ENCODE data around the gene MISP.
"Not testable (repeated sequence)": the region's sequence is repeated elsewhere in the genome, so short reads cannot be mapped to it uniquely, and the experiment has no call there.

Gene MISP

GRCh38 chr19:750640-751423 lies at the start of gene MISP:
TSS of gene MISP (plus strand) at chr19:751112. CDS start at chr19:756947, 5,835 bp downstream.
- peak; percentile 98 for DNase-seq

GRCh38 chr19:702847-703246 lies 48.1 kb upstream of the MISP start:
- not testable (repeated sequence) for DNase-seq

- DNase-seq = no peak
Observed at GRCh38 chr19:703329-703650, 47.6 kb upstream of the MISP start.

- DNase-seq = peak; percentile 80
Observed at GRCh38 chr19:703651-704446, 47.1 kb upstream of the MISP start.

GRCh38 chr19:704447-704741 lies 46.5 kb upstream of the MISP start:
- DNase-seq = no peak

GRCh38 chr19:708154-709143 lies 42.5 kb upstream of the MISP start, which contains the start of gene PALM:
TSS of gene PALM (plus strand) at chr19:708935. CDS start at chr19:709147, 212 bp downstream.
- peak; percentile 74 for DNase-seq

GRCh38 chr19:709196-709964 lies 41.5 kb upstream of the MISP start:
- peak; percentile 54 for DNase-seq

GRCh38 chr19:709965-710571 lies 40.8 kb upstream of the MISP start:
- no peak for DNase-seq

GRCh38 chr19:710767-711166 lies 40.1 kb upstream of the MISP start:
- DNase-seq = no peak

GRCh38 chr19:711254-711653 lies 39.7 kb upstream of the MISP start:
- DNase-seq = no peak

GRCh38 chr19:715347-715746 lies 35.6 kb upstream of the MISP start:
- no peak for DNase-seq

GRCh38 chr19:718251-718951 lies 32.5 kb upstream of the MISP start:
- no peak for DNase-seq

GRCh38 chr19:718991-719512 lies 31.9 kb upstream of the MISP start:
- DNase-seq = no peak

GRCh38 chr19:719636-720344 lies 31.1 kb upstream of the MISP start:
- DNase-seq = peak; percentile 72

- no peak for DNase-seq
Observed at GRCh38 chr19:720345-721160, 30.4 kb upstream of the MISP start.

- no peak for DNase-seq
Observed at GRCh38 chr19:722553-723101, 28.3 kb upstream of the MISP start.

- no peak for DNase-seq
Observed at GRCh38 chr19:723247-723646, 27.7 kb upstream of the MISP start.

- no peak for DNase-seq
Observed at GRCh38 chr19:723714-724113, 27.2 kb upstream of the MISP start.

GRCh38 chr19:725461-726089 lies 25.3 kb upstream of the MISP start:
- no peak for DNase-seq

Data from NCI-H69 (cell line).